Measurements from ENCODE around the gene PYGO1.

Gene PYGO1

GRCh38 chr15:55627730-55628368 is 39.7 kb upstream of the PYGO1 start:
- peak; percentile 55 for DNase-seq (ENCODE audit: low read depth)
- TF ChIP-seq, protein P1, sequence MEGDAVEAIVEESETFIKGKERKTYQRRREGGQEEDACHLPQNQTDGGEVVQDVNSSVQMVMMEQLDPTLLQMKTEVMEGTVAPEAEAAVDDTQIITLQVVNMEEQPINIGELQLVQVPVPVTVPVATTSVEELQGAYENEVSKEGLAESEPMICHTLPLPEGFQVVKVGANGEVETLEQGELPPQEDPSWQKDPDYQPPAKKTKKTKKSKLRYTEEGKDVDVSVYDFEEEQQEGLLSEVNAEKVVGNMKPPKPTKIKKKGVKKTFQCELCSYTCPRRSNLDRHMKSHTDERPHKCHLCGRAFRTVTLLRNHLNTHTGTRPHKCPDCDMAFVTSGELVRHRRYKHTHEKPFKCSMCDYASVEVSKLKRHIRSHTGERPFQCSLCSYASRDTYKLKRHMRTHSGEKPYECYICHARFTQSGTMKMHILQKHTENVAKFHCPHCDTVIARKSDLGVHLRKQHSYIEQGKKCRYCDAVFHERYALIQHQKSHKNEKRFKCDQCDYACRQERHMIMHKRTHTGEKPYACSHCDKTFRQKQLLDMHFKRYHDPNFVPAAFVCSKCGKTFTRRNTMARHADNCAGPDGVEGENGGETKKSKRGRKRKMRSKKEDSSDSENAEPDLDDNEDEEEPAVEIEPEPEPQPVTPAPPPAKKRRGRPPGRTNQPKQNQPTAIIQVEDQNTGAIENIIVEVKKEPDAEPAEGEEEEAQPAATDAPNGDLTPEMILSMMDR (IDR thresholded peaks at IDR 0.05; ENCODE audit: low read depth, low read length, missing control alignments), result no peak
- H3K4me3 ChIP-seq (ENCODE audit: low read depth, low read length), result no peak overlapping the region
- in situ Hi-C loops (cut with HindIII; ENCODE audit: low sequenced_read_pairs), result no loop called here

- TF ChIP-seq, protein P1 (IDR thresholded peaks at IDR 0.05; ENCODE audit: low read depth, low read length, missing control alignments), result no peak
- no peak for DNase-seq (ENCODE audit: low read depth)
- in situ Hi-C loops (cut with HindIII; ENCODE audit: low sequenced_read_pairs), result no loop called here
- no peak overlapping the region for H3K4me3 ChIP-seq (ENCODE audit: low read depth, low read length)
Observed at GRCh38 chr15:55619783-55620182, 31.6 kb upstream of the PYGO1 start.

- H3K4me3 ChIP-seq (ENCODE audit: low read depth, low read length), result no peak overlapping the region
- in situ Hi-C loops (cut with HindIII; ENCODE audit: low sequenced_read_pairs), result no loop called here
- TF ChIP-seq, protein P1 (IDR thresholded peaks at IDR 0.05; ENCODE audit: low read depth, low read length, missing control alignments), result no peak
- DNase-seq (ENCODE audit: low read depth), result no peak
Observed at GRCh38 chr15:55618387-55618786, 30.2 kb upstream of the PYGO1 start.

GRCh38 chr15:55615445-55615844 is 27.3 kb upstream of the PYGO1 start:
- TF ChIP-seq, protein P1 (IDR thresholded peaks at IDR 0.05; ENCODE audit: low read depth, low read length, missing control alignments), result no peak
- H3K4me3 ChIP-seq (ENCODE audit: low read depth, low read length), result no peak overlapping the region
- DNase-seq (ENCODE audit: low read depth), result no peak
- in situ Hi-C loops (cut with HindIII; ENCODE audit: low sequenced_read_pairs), result no loop called here

DNA sequence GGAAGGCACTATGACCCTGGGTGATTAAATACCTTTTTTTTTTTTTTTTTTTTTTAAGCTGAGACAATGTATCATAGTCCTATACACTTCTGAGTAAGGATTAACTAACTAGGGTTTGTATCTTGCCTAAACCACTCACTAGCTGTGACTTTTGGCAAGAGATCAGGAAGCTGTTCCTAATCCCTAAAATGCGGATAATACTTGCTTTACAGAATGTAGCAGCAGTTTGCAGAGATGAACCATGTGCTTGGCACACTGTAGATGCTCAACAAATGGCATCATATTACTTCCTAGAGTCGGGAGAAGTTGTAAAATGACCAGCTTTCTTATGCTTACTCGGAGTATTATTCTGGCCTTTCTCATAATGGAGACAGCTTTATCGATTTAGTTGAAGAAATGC is 25.6 kb upstream of the PYGO1 start:
- TF ChIP-seq, protein P1 (IDR thresholded peaks at IDR 0.05; ENCODE audit: low read depth, low read length, missing control alignments), result no peak
- no peak for DNase-seq (ENCODE audit: low read depth)
- in situ Hi-C loops (cut with HindIII; ENCODE audit: low sequenced_read_pairs), result no loop called here
- H3K4me3 ChIP-seq (ENCODE audit: low read depth, low read length), result no peak overlapping the region

GRCh38 chr15:55606214-55606613 is 18.1 kb upstream of the PYGO1 start:
- TF ChIP-seq, protein P1 (IDR thresholded peaks at IDR 0.05; ENCODE audit: low read depth, low read length, missing control alignments), result no peak
- in situ Hi-C loops (cut with HindIII; ENCODE audit: low sequenced_read_pairs), result no loop called here

More at GRCh38 chr15:55606214-55606613, 18.1 kb upstream of the PYGO1 start:
- no peak for DNase-seq (ENCODE audit: low read depth)
- H3K4me3 ChIP-seq (ENCODE audit: low read depth, low read length), result no peak overlapping the region

All from astrocyte of the cerebellum (primary cell).